GM18498 (cell line): ENCODE results near the gene TMEM178A.
"Not testable (repeated sequence)": the region's sequence is repeated elsewhere in the genome, so short reads cannot be mapped to it uniquely, and the experiment has no call there.

Source experiments
- ATAC-seq: cut with Tn5 transposase; IDR thresholded peaks from one replicate; pipeline ENCODE4 v1.9.1; 2021; ENCODE audit warnings: mild to moderate bottlenecking, moderate library complexity; ENCODE audit not compliant: unreplicated experiment

Gene TMEM178A

DNA sequence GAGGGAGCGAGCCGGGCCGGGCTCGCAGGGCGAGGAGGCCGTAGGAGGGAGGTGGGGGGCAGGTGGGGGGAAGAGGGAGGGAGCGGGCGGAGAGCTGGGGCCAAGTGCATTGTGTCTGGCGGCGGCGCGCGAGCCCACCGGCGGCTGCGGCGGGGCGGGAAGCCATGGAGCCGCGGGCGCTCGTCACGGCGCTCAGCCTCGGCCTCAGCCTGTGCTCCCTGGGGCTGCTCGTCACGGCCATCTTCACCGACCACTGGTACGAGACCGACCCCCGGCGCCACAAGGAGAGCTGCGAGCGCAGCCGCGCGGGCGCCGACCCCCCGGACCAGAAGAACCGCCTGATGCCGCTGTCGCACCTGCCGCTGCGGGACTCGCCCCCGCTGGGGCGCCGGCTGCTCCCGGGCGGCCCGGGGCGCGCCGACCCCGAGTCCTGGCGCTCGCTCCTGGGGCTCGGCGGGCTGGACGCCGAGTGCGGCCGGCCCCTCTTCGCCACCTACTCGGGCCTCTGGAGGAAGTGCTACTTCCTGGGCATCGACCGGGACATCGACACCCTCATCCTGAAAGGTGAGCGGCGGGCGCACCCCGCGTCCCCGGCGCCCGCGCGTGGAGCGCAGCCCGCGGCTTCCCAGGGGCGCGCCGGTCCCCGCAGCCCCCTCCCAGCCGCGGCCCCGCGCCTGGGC, at the start of gene TMEM178A:
Gene TMEM178A (plus strand): TSS at position 107 of the 680 bp plus-strand sequence. CDS start 58 bp downstream, at position 165.
- no peak for ATAC-seq

DNA sequence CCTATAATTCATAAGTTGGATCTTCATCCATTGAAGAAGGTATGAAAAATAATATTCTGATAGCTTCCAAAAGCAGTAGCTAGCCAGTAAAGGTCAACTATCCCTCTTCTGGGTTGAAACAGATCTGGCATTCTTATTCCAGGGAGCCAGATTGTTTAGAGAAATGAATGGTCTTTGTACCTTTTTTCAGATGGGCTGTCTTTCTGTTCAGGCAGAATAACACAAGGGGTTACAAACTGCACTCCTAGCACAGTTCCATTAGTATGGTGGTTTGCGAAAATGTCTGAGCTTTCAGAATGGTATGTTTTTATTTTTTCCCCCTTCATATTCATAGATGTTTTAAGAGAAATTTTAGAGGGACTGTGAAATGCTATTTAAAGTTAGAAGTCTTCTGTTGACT, 47.5 kb upstream of the TMEM178A start:
- no peak for ATAC-seq

DNA sequence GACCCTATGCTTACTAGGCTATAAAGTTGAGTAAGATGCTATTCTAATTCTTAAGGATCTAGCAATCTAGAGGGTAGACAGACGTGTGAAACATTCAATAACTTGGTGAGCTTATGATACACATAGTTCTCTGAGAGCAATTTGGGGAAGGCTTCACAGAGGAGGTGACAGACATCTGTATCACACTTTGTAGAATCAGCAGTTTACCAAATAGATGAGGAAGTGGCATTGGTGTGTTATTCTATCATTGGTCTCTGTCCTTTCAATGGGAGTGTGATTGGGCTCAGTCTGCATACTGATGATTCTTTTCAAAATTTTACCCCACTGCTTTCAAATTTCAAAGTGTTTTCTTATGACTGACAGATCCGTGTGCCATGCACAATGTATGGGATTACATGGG, 47.0 kb upstream of the TMEM178A start:
- no peak for ATAC-seq

DNA sequence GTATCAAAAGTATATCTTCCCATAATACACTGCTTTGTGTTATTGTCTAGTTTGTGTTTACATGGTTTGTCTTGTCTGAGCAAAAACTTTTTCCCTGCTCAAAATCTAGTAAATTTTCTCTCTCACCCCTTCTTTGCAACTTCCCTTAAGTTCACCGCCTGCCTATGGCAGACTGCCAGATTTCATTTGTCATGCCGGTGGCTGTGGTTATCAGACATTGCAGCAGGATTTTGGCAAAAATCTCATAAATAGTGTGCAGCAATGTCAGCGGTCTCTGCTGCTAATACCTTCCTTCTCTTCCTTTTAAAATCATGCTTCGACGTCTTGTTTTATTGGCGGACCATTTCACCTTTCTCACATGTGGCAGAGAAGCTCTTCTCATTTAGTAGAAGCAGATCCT, 45.6 kb upstream of the TMEM178A start:
- ATAC-seq = no peak

DNA sequence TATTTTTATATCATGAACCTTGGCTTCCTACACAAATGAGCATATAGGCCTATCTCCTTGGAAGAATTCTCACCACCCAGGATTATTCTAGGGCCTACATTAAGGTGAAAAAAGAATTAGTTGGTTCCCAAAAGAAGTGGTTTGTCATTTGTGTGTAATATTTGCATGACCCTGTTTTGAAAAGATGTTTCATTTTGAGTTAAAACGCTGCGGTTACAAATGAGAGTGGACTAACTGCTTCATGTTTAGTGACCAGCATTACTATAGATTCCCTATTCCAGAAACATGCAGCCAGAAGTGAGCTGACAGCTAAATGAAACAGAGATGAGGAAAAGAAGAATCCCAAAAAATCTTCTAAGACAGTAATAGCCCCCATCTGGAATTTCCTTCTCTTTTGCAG, 44.1 kb upstream of the TMEM178A start:
- no peak for ATAC-seq

DNA sequence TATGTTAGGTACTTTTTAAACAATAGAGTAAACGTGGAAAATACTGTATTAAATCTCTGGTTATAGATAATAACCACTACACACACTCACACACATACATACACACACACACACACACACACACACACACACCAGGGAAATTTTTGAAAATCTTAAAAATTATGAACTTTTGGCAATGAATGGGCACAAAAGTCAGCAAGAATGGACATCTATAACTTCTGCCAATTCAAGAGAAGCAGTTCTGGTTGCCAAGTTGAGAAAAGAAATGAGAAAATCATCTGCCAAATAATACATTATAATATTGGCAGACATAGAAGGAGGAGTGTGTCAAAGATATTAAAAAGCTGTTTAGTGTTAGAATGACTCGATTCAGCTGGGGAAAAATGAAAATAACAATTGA, 42.9 kb upstream of the TMEM178A start:
- ATAC-seq = no peak

DNA sequence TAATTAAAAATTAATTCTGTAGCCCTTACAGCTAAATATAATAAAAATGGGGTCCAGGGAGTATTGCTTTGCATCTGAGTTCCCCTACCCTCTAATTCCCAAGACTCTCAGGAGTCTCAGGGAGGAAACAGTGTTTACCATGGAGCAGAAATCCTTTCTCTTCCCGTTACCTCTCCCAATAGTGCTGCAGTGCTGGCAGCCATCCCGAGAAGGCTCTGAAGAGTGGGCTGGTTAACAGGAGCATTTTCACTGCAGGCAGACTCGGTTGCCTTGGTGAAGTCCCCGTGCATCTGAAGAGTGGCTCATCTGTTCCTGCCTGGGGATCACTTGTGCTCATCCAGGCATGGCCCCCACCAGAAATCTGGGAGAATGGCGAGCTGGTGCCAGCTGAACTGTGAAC, 41.8 kb upstream of the TMEM178A start:
- ATAC-seq = no peak

DNA sequence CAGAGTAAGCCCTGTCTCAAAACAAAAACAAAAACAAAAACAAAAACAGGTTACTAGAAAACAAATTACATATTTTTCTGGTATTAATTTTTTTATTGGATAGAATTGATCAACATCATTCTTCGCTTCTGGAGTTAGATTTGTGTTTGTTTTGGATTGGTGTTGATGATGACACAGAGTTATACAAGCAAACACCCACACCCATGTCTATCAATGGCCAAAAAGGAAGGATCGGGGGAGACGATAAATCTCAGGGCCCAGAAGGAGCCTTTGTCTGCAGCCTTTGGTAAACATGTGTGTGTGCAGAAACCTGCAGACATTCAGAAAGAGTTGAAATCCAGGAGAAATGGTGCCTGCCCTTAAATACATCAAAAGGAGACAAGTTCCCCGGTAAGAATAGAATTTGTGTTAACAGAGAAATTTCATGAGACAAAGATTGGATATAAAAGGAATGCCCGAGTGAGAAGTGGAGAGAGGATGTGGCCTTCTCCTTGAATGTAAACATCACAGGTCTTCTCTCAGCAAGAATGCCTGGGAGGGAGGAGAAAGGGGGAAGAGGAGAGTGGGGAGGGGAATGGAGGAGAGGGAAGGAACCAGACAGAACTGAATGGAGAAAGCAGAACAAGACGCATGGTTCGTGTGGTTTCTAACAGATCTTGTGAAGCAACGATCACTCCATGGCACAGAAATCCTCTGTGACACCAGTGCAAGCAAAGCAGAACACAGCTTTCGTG, 40.4 kb upstream of the TMEM178A start:
- ATAC-seq = no peak

DNA sequence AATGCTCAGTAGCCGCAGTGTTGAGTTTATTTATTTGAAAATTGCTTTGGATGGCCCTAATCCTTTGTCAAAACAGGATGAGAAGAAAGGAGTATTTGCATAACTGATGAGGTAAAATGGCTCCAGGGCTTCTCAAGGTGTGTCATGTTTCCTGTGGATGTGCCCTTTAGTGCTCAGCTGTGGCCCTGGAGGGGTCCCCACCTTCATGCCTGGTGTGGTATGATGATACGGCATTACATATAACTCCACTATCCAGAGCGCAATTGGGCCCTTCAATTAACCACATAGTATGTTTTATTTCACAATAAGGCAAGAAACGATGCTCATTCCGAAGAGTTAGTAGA, 39.8 kb upstream of the TMEM178A start:
- ATAC-seq = no peak

DNA sequence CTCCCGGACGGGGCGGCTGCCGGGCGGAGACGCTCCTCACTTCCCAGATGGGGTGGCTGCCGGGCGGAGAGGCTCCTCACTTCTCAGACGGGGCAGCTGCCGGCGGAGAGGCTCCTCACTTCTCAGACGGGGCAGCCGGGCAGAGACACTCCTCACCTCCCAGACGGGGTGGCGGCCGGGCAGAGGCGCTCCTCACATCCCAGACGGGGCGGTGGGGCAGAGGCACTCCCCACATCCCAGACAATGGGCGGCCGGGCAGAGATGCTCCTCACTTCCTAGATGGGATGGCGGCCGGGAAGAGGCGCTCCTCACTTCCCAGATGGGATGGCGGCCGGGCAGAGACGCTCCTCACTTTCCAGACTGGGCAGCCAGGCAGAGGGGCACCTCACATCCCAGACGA, 37.4 kb upstream of the TMEM178A start:
- not testable (repeated sequence) for ATAC-seq

DNA sequence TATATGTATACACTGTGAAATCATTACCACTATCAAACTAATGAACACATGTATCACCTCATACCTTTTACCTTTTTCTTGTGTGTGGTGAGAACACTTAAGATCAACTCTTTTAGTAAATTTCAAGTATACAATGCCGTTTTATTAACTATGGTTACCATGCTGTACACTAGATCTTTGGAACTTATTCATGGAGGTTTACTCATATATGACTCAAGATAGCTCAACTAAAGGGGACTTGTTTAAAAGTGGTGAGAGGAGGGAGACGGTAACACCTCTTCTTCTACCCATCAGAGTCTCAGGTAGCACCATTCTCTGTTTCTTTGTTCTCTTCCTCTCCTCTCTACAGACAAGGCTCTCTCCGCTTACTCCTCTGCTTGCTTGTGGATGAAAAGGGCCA, 36.1 kb upstream of the TMEM178A start:
- no peak for ATAC-seq

DNA sequence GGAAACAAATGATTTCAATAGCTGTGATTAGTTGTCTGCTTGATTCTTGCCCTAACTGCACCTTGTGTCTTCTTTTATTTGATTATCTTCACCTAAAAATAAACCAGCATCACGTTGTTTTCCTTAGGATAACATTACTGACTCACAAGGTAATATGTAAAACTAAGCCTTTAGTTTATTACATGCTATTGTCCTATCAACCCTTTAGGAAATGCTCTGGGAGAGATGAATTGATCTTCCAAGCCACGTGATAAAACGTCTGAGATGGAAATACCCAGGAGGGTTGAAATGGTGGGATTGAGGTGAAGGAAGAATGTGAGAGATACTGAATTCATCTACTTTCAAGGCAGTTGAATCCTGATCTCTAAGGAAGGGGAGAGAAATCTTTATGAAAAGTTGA, 34.5 kb upstream of the TMEM178A start:
- ATAC-seq = no peak

DNA sequence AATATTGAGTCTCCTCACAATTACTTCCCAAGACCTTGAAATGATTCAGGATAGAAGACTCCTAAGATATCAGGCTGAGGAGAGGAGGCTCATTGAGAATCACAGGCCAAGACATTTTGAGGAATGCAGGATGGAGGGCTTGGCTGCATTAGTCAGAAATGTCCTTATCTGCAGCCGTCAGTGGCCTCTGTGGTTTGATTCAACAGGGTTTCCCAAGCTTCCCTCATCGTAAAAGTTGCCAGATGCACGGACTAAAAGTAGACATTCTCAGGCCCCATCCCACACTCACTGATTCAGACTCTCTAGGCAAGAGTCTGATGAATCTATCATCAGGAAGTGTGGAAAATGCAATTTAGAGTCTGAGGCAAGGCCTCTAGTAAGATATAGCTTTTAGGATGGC, 34.0 kb upstream of the TMEM178A start:
- ATAC-seq = no peak

DNA sequence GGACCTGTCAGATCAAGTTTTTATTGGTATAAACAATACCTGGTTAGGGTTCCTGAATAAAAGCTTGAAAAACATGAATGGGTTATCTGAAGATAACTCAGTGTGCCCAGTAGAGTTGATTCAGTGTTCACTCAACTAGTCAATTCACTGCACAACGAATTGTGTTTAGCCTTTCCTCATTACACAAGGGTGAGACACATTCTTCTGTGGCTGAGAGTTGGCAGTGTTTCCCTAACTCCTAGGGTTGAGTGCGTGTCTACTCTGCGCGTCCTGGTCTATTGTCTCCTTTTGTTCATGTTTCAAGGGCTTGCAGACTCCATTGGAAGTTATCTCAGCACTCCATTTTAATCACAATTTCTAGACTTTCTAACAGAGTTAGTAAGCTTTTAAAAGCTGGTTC, 32.8 kb upstream of the TMEM178A start:
- no peak for ATAC-seq

DNA sequence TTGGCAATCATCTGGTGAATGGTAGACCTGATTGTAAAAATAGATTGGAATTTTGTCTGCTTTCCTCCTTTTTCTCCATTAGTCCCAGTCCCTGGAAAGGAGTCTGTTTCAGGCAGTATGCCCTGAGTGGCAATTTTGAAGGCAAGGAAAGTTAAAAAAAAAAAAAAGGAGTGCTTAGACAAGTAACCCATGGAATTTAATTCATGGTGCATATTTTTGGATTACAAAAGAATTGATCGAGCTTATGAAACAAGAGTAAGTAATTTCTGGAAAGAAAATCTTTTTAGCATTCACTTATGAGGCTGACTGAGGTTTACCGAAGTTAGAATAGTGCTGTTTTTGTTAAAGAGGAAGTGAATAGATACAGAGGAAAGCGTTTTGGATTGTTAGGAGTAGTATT, 29.4 kb upstream of the TMEM178A start:
- no peak for ATAC-seq

DNA sequence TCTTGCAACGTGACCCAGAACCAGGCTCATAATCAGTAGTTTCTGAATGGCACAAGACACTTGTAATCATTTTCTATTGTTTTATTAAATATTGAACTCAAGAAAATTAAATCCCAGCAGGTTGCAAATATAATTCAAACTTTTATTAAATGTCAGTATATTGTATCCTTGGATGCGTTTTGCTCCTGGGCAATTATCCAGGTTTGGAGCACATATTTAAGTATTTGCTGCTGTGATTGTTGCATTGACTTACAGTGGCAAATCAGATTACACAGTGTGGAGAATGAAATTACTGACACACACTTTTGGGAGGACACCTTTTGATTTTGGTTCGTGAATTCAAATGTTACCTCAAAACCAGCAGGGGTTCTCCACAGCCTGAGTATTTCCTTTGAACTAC, 27.1 kb upstream of the TMEM178A start:
- no peak for ATAC-seq

DNA sequence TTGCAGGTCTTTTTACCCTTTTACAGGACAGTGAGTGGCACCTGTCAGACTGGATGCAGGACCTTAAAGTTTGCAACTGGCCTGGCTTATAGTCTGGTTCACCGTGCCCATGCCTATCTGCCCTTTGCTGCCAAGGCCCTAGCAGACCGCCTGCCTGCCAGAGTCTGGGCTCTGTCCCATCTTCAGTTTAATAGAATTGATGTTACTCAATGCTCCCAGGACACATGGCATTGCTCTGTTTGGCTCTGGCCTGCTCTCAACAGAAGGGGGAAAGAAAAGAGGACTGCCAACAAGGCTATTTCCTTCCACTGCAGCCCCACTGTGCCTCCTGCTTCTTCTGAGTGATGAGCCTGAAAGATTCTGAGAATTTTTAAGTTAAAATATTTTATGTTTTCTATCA, 25.6 kb upstream of the TMEM178A start:
- ATAC-seq = no peak

DNA sequence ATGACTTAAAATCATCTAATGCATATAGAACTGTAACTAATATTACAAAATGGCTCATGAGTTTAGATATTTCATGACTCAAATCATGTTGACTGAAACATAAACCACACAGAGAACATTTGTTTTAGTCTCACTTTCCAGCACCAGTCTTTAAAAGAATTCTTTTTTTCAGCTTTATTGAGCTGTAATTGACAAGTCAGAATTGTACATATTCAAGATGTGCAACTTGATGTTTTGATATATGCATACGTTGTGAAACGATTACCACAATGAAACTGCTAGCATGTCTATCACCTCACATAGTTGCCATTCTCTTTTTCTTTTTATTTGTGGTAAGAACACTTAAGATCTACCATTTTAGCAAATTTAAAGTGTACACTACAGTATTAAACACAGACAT, 25.0 kb upstream of the TMEM178A start:
- ATAC-seq = no peak

DNA sequence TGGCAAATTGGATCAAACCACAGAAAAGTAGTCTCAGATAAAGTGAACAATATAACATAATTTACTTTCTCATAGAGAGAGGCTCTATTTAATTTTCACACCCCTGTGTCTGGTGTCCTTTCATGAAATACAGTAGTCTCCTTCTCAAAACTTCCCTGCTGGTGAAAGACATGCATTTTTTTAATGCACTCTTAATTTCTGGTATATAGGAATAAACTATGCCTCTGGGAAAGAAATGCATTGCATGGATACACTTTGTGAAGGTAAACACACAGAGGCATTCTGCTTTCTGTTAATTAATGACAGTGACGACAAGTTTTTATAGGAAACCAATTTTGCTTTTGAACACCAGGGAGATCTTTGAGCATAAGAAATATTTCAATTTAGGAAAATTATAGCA, 24.1 kb upstream of the TMEM178A start:
- ATAC-seq = no peak

DNA sequence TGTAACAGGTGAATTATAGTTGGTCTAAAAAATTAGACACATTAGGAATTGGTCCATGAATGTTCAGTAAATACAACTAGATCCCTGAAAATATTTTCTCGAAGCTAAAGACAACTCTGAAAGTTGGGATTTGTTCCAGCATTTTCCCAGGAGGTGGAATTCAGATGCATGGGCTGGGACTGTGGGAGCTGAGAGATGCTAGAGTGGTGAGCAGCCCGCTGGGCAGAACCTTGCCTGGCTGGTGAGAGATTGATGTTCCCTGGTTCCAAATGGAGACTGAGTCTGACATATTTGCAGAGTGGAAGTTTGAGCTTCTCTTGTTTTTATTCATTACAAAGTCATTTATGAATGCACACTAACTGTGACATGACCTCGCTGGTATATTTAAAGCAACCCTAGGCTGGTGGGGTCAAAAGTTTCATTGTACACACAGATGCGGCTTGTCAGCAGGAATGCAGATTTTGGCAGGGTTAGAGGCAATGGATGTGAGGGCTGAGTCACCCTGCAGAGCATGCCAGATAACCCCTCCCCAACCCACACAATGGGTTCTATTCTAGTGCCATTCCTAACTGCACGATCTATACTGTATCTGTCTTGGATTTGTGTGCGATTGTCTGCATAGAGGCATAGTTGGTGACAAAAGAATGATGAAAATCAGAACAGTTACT, 23.5 kb upstream of the TMEM178A start:
- no peak for ATAC-seq

DNA sequence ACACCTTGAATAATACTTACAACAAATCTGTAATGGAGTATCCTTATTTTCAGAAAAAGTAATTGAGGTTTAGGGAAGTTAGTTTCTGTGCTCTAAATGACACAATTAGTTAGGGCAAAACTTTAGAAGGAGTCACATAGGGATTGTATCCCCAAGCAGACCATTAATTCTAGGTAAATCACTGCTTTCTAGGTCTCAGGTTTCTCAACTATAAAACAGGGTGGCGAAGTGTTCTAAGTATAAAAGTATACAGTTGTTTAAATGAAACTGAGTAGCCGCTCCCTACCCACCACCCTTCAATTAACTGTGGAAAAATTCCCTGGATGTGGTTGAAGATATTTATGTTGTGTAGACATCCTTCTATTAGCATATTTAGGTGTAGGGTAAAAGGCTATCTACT, 19.9 kb upstream of the TMEM178A start:
- ATAC-seq = no peak

DNA sequence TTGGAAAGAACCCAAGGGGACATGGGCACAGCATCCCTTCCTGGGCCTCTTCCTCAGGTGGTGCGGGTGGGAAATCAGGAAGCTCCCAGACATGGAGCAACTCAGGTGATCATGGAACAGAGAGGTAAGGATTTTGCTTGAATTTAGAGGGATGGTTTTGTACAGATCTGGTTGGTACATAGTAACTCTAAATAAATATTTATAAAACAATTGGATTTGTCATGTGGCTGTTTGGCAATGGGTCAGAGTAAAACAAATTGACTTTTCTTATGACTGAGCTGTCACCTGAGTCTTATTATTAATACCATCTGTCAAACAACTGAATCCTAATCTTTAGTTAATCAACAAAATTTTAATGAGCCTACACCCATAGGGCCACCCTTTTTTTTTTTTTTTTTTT, 19.4 kb upstream of the TMEM178A start:
- no peak for ATAC-seq
